Measurements from ENCODE around the gene FGF7.

Gene FGF7

DNA sequence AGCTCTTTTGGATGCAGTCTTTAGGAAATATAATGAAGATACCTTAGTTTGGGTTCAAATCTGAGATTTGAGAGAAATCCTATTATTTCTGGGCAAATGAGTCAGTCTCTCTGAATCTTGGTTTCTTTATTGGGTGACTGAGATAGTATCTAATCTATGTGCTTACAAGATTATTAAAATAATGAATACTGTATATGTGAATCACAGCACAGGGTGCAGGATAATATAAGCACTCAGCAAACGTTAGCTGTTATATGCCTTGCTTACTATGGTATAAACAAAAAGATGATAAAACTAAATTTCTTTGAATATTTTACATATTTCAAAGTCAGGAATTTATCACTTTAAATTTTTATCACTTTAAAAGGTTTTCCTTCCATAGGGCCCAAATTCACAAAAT lies 29.6 kb downstream of the FGF7 start:
- no peak overlapping the region for H2AFZ ChIP-seq (ENCODE audit: insufficient read depth, low read length, poor library complexity)
- H4K12ac ChIP-seq (ENCODE audit: low read depth, low read length), result no peak overlapping the region
- H2BK12ac ChIP-seq (ENCODE audit: low read length), result no peak overlapping the region
- H3K4ac ChIP-seq (ENCODE audit: low read depth, low read length), result no peak overlapping the region
- H3K4me3 ChIP-seq (ENCODE audit: low read depth, low read length), result no peak overlapping the region
- no peaks in the 10 kb centered on the region for H3K27me3 ChIP-seq (ENCODE audit: insufficient read depth, low read length)
- H3K79me2 ChIP-seq (ENCODE audit: control insufficient read depth, insufficient read depth, low read length, poor library complexity), result no peaks in the 10 kb centered on the region
- no peak overlapping the region for H2BK5ac ChIP-seq (ENCODE audit: low read depth, low read length, poor library complexity)
- no peak overlapping the region for H3K4me2 ChIP-seq (ENCODE audit: low read length)
- H3K9ac ChIP-seq (ENCODE audit: low read length), result no peak overlapping the region
- H3K23ac ChIP-seq (ENCODE audit: low read length), result no peak overlapping the region
- H3K18ac ChIP-seq (ENCODE audit: low read length), result no peak overlapping the region
- no peak overlapping the region for H2AK5ac ChIP-seq (ENCODE audit: low read length)
- no peak overlapping the region for H4K91ac ChIP-seq (ENCODE audit: low read depth, low read length)
- DNase-seq, result no peak
- no peak overlapping the region for H4K8ac ChIP-seq (ENCODE audit: low read depth, low read length)
- H3K79me1 ChIP-seq (ENCODE audit: low read length), result no peaks in the 10 kb centered on the region
- no peak overlapping the region for H3K14ac ChIP-seq (ENCODE audit: low read length)
- H2BK120ac ChIP-seq (ENCODE audit: insufficient read depth, low read length, poor library complexity), result no peak overlapping the region
- WGBS (ENCODE audit: extremely low coverage, insufficient coverage, insufficient read length), result no CpG with 5 or more reads among the region's 1 CpG
- no peaks in the 10 kb centered on the region for H3K36me3 ChIP-seq (ENCODE audit: control insufficient read depth in 1 of 2, insufficient read depth in 2 of 2, low read length in 2 of 2)
- H3K9me3 ChIP-seq (ENCODE audit: insufficient read depth, low read depth, low read length), result no peaks in the 10 kb centered on the region
- H3K27ac ChIP-seq (ENCODE audit: low read depth, low read length), result no peak overlapping the region
- H3K4me1 ChIP-seq (ENCODE audit: control insufficient read depth in 1 of 2, insufficient read depth in 2 of 2, low read length in 2 of 2), result no peaks in the 10 kb centered on the region

DNA sequence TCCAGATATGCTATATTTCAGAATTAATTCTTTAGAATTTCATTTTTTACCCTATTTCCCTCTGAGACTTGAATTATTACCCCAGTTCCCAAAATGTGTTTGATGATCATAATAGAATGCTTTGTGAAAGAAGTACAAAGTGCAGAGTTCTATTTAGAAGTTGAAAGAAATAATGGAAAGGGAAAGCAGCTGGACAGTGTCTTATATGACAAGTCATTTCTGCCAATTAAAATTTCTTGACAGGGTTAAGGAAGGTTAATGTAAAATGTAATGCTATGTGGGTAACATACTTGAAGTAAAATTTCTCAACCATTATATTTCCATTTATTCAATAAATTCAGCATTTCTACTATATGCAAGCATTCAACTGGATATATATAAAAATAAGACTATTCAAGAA lies 33.1 kb downstream of the FGF7 start:
- H3K4me2 ChIP-seq (ENCODE audit: low read length), result no peak overlapping the region
- H3K27ac ChIP-seq (ENCODE audit: low read depth, low read length), result no peak overlapping the region
- H2BK12ac ChIP-seq (ENCODE audit: low read length), result no peak overlapping the region
- no peak overlapping the region for H2BK120ac ChIP-seq (ENCODE audit: insufficient read depth, low read length, poor library complexity)
- no peak overlapping the region for H3K18ac ChIP-seq (ENCODE audit: low read length)
- H2AFZ ChIP-seq (ENCODE audit: insufficient read depth, low read length, poor library complexity), result no peak overlapping the region
- no peaks in the 10 kb centered on the region for H3K36me3 ChIP-seq (ENCODE audit: control insufficient read depth in 1 of 2, insufficient read depth in 2 of 2, low read length in 2 of 2)
- H3K9ac ChIP-seq (ENCODE audit: low read length), result no peak overlapping the region
- H2BK5ac ChIP-seq (ENCODE audit: low read depth, low read length, poor library complexity), result no peak overlapping the region
- H3K4ac ChIP-seq (ENCODE audit: low read depth, low read length), result no peak overlapping the region
- no peak overlapping the region for H3K4me3 ChIP-seq (ENCODE audit: low read depth, low read length)
- no peak overlapping the region for H3K14ac ChIP-seq (ENCODE audit: low read length)
- H3K27me3 ChIP-seq (ENCODE audit: insufficient read depth, low read length), result no peaks in the 10 kb centered on the region
- H4K8ac ChIP-seq (ENCODE audit: low read depth, low read length), result no peak overlapping the region
- H3K79me2 ChIP-seq (ENCODE audit: control insufficient read depth, insufficient read depth, low read length, poor library complexity), result no peaks in the 10 kb centered on the region
- H4K91ac ChIP-seq (ENCODE audit: low read depth, low read length), result no peak overlapping the region
- no peak overlapping the region for H3K23ac ChIP-seq (ENCODE audit: low read length)
- H3K9me3 ChIP-seq (ENCODE audit: insufficient read depth, low read depth, low read length), result no peaks in the 10 kb centered on the region
- H2AK5ac ChIP-seq (ENCODE audit: low read length), result no peak overlapping the region
- no peak overlapping the region for H4K12ac ChIP-seq (ENCODE audit: low read depth, low read length)
- DNase-seq, result no peak
- H3K4me1 ChIP-seq (ENCODE audit: control insufficient read depth in 1 of 2, insufficient read depth in 2 of 2, low read length in 2 of 2), result no peaks in the 10 kb centered on the region
- no peaks in the 10 kb centered on the region for H3K79me1 ChIP-seq (ENCODE audit: low read length)

GRCh38 chr15:49458145-49458544 lies 35.1 kb downstream of the FGF7 start:
- Histone ChIP-seq H2AK5ac (ENCODE audit: low read length) (no peak overlapping the region), H3K18ac (ENCODE audit: low read length) (no peak overlapping the region), H3K14ac (ENCODE audit: low read length) (no peak overlapping the region), H3K79me1 (ENCODE audit: low read length) (no peaks in the 10 kb centered on the region), H2BK120ac (ENCODE audit: insufficient read depth, low read length, poor library complexity) (no peak overlapping the region), H3K4ac (ENCODE audit: low read depth, low read length) (no peak overlapping the region), H2AFZ (ENCODE audit: insufficient read depth, low read length, poor library complexity) (no peak overlapping the region), H4K12ac (ENCODE audit: low read depth, low read length) (no peak overlapping the region), H3K4me3 (ENCODE audit: low read depth, low read length) (no peak overlapping the region), H3K4me1 (ENCODE audit: control insufficient read depth in 1 of 2, insufficient read depth in 2 of 2, low read length in 2 of 2) (no peaks in the 10 kb centered on the region), H3K23ac (ENCODE audit: low read length) (no peak overlapping the region), H3K27me3 (ENCODE audit: insufficient read depth, low read length) (no peaks in the 10 kb centered on the region), H3K4me2 (ENCODE audit: low read length) (no peak overlapping the region), H3K27ac (ENCODE audit: low read depth, low read length) (no peak overlapping the region), H3K9me3 (ENCODE audit: insufficient read depth, low read depth, low read length) (no peaks in the 10 kb centered on the region), H4K91ac (ENCODE audit: low read depth, low read length) (no peak overlapping the region), H2BK12ac (ENCODE audit: low read length) (no peak overlapping the region), H4K8ac (ENCODE audit: low read depth, low read length) (no peak overlapping the region), H3K9ac (ENCODE audit: low read length) (no peak overlapping the region), H3K79me2 (ENCODE audit: control insufficient read depth, insufficient read depth, low read length, poor library complexity) (no peaks in the 10 kb centered on the region), H2BK5ac (ENCODE audit: low read depth, low read length, poor library complexity) (no peak overlapping the region), H3K36me3 (ENCODE audit: control insufficient read depth in 1 of 2, insufficient read depth in 2 of 2, low read length in 2 of 2) (no peaks in the 10 kb centered on the region)
- WGBS (ENCODE audit: extremely low coverage, insufficient coverage, insufficient read length), result no CpG with 5 or more reads among the region's 2 CpGs
- DNase-seq, result no peak

DNA sequence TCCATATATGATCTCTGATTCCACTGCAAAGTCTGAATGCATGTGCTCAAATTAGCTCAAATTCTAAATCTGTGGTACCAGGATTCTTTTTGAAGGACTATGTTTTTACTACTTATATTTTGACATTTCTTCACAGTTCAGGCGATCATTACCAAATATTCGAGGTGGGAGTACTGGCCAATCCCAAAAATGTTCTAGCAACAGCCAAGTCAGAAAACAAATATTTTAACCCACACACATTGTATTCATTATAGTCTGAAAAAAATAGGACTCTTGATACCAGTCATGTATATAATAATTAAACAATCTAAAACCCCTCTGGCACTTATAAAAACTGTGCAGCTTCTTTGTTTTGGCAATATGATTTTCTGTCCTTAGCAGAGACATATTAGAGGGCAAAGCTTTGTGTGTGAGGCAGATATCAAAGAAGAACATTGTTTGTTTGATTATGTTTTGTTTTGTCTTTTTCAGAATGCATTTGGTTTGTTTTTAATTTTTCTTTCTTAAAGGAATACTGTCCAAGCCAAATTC lies 37.4 kb downstream of the FGF7 start:
- H3K4ac ChIP-seq (ENCODE audit: low read depth, low read length), result no peak overlapping the region
- H2BK5ac ChIP-seq (ENCODE audit: low read depth, low read length, poor library complexity), result no peak overlapping the region
- no peak for DNase-seq
- H3K23ac ChIP-seq (ENCODE audit: low read length), result no peak overlapping the region
- H2AFZ ChIP-seq (ENCODE audit: insufficient read depth, low read length, poor library complexity), result no peak overlapping the region
- no peak overlapping the region for H3K4me2 ChIP-seq (ENCODE audit: low read length)
- H3K36me3 ChIP-seq (ENCODE audit: control insufficient read depth in 1 of 2, insufficient read depth in 2 of 2, low read length in 2 of 2), result no peaks in the 10 kb centered on the region
- no peak overlapping the region for H3K4me3 ChIP-seq (ENCODE audit: low read depth, low read length)
- H3K27ac ChIP-seq (ENCODE audit: low read depth, low read length), result no peak overlapping the region
- no peaks in the 10 kb centered on the region for H3K79me1 ChIP-seq (ENCODE audit: low read length)
- H3K14ac ChIP-seq (ENCODE audit: low read length), result no peak overlapping the region
- H2AK5ac ChIP-seq (ENCODE audit: low read length), result no peak overlapping the region
- no peak overlapping the region for H4K12ac ChIP-seq (ENCODE audit: low read depth, low read length)
- H4K91ac ChIP-seq (ENCODE audit: low read depth, low read length), result no peak overlapping the region
- no peaks in the 10 kb centered on the region for H3K9me3 ChIP-seq (ENCODE audit: insufficient read depth, low read depth, low read length)
- no peak overlapping the region for H3K18ac ChIP-seq (ENCODE audit: low read length)
- no peaks in the 10 kb centered on the region for H3K79me2 ChIP-seq (ENCODE audit: control insufficient read depth, insufficient read depth, low read length, poor library complexity)
- no CpG with 5 or more reads among the region's 2 CpGs for WGBS (ENCODE audit: extremely low coverage, insufficient coverage, insufficient read length)
- no peaks in the 10 kb centered on the region for H3K27me3 ChIP-seq (ENCODE audit: insufficient read depth, low read length)
- no peak overlapping the region for H2BK120ac ChIP-seq (ENCODE audit: insufficient read depth, low read length, poor library complexity)
- H4K8ac ChIP-seq (ENCODE audit: low read depth, low read length), result no peak overlapping the region
- no peak overlapping the region for H3K9ac ChIP-seq (ENCODE audit: low read length)
- no peak overlapping the region for H2BK12ac ChIP-seq (ENCODE audit: low read length)
- no peaks in the 10 kb centered on the region for H3K4me1 ChIP-seq (ENCODE audit: control insufficient read depth in 1 of 2, insufficient read depth in 2 of 2, low read length in 2 of 2)
